Bronchial epithelial cell (primary cell): ENCODE data around the gene BBLN. TPM values are rescaled to one million over a fixed set of nuclear protein-coding genes. Genes with fewer than 3 reads are reported as not detected.

Experiments used
- DNase-seq: peaks from one replicate; pipeline ENCODE4 v3.0.0-alpha.2; 2010; ENCODE audit warnings: low read depth
- FAIRE-seq: peaks from 2 replicates; lab custom pipeline; 2011; peaks lifted over from hg19 to GRCh38; lab: Jason Lieb, UNC
- H3K27me3 ChIP-seq: 2 replicates; pipeline ENCODE4 v1.5.1; 2011; ENCODE audit warnings: low read length; ENCODE audit not compliant: control insufficient read depth, insufficient read depth
- H3K36me3 ChIP-seq: 2 replicates; pipeline ENCODE4 v1.5.1; 2011; ENCODE audit warnings: low read length; ENCODE audit not compliant: control insufficient read depth, insufficient read depth
- H3K4me3 ChIP-seq: 2 replicates; pipeline ENCODE4 v1.5.1; 2011; ENCODE audit warnings: mild to moderate bottlenecking, low read depth, low read length, control low read depth
- CTCF ChIP-seq: IDR thresholded peaks from 2 replicates; pipeline ENCODE4 v1.5.1; 2011; ENCODE audit warnings: mild to moderate bottlenecking, moderate library complexity, low read length, control low read depth, inconsistent platforms; ENCODE audit not compliant: insufficient read depth, severe bottlenecking
- total RNA-seq: library from RNA; depleted of rRNA; stranded (reverse); fragments of >200 nt; gene quantifications from 2 replicates; pipeline ENCODE4 v1.2.1, GENCODE V29; 2014

BBLN gene
- total RNA-seq, 1 donor from 2014 or later = 28.2 TPM

- no peak for TF ChIP-seq CTCF
- H3K36me3 ChIP-seq = peaks cover 21% of the 10 kb centered on the region
- FAIRE-seq (no peak), DNase-seq (no peak)
- no peaks in the 10 kb centered on the region for H3K27me3 ChIP-seq
- H3K4me3 ChIP-seq = no peak overlapping the region
These were observed 39.9 kb upstream of the BBLN start for GRCh38 chr9:128120061-128120740.

GRCh38 chr9:128120741-128121465 lies 39.2 kb upstream of the BBLN start:
- TF ChIP-seq CTCF = no peak
- FAIRE-seq = no peak
- Histone ChIP-seq H3K4me3 (no peak overlapping the region), H3K27me3 (no peaks in the 10 kb centered on the region), H3K36me3 (peaks cover 21% of the 10 kb centered on the region)
- no peak for DNase-seq

GRCh38 chr9:128121466-128121810 lies 38.6 kb upstream of the BBLN start:
- no peak overlapping the region for H3K4me3 ChIP-seq
- FAIRE-seq (no peak), DNase-seq (no peak)
- no peaks in the 10 kb centered on the region for H3K27me3 ChIP-seq
- no peak for TF ChIP-seq CTCF
- peaks cover 21% of the 10 kb centered on the region for H3K36me3 ChIP-seq

- Histone ChIP-seq H3K4me3 (no peak overlapping the region), H3K27me3 (no peaks in the 10 kb centered on the region), H3K36me3 (peaks cover 21% of the 10 kb centered on the region)
- DNase-seq (no peak), FAIRE-seq (no peak)
- TF ChIP-seq CTCF = no peak
These were observed 37.9 kb upstream of the BBLN start for GRCh38 chr9:128121924-128122808.

GRCh38 chr9:128122809-128123175 lies 37.3 kb upstream of the BBLN start:
- no peak for FAIRE-seq
- no peak for DNase-seq
- peaks cover 21% of the 10 kb centered on the region for H3K36me3 ChIP-seq
- no peak overlapping the region for H3K4me3 ChIP-seq
- TF ChIP-seq CTCF = no peak
- no peaks in the 10 kb centered on the region for H3K27me3 ChIP-seq
